Nephron progenitor cell (in vitro differentiated cells): ENCODE measurements around the gene RAB6D.
"Not testable (repeated sequence)": the region's sequence is repeated elsewhere in the genome, so short reads cannot be mapped to it uniquely, and the experiment has no call there.

Source experiments
- DNase-seq: peaks from one replicate; pipeline ENCODE4 v3.0.0; 2021
- H3K27ac Mint-ChIP-seq: 2 replicates; pipeline ENCODE4 v1.8.0; 2021; ENCODE audit warnings: mild to moderate bottlenecking, moderate library complexity, mixed read lengths
- H3K27me3 Mint-ChIP-seq: 2 replicates; pipeline ENCODE4 v1.8.0; 2021; ENCODE audit warnings: mild to moderate bottlenecking, low read depth, mixed read lengths; ENCODE audit not compliant: poor library complexity
- H3K36me3 Mint-ChIP-seq: 2 replicates; pipeline ENCODE4 v1.8.0; 2021; ENCODE audit warnings: low read depth, mixed read lengths
- H3K4me1 Mint-ChIP-seq: 2 replicates; pipeline ENCODE4 v1.8.0; 2021; ENCODE audit warnings: mixed read lengths
- H3K4me3 Mint-ChIP-seq: 2 replicates; pipeline ENCODE4 v1.8.0; 2021; ENCODE audit warnings: mild to moderate bottlenecking, moderate library complexity, mixed read lengths
- H3K9me3 Mint-ChIP-seq: 2 replicates; pipeline ENCODE4 v1.8.0; 2021; ENCODE audit warnings: mild to moderate bottlenecking, moderate library complexity, mixed read lengths
- CTCF ChIP-seq: fragments of 200-600 bp; sonication (generic); IDR thresholded peaks from 2 replicates; pipeline ENCODE4 v1.5.0; 2021; ENCODE audit warnings: antibody characterized with exemption

Gene RAB6D

DNA sequence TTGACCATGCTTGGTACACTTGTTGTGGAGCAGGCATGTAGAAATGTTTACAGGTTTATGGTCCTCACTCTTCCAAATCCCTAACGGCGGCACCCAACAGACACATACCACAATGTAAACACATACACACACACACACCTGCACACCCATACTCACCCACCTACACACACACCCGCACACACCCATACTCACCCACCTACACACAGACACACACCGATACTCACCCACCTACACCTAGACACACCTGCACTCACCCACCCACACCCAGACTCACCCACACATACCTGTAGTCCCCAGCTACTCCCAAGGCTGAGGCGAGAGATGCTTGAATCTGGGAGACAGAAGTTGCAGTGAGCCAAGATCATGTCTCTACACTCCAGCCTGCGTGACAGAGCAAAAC, 1.5 kb upstream of the RAB6D start:
- Mint-ChIP-seq H3K4me3 (no peak overlapping the region), H3K27me3 (peaks cover 61% of the 10 kb centered on the region), H3K9me3 (no peaks in the 10 kb centered on the region), H3K36me3 (no peaks in the 10 kb centered on the region), H3K4me1 (peaks cover 7% of the 10 kb centered on the region), H3K27ac (no peak overlapping the region)
- DNase-seq = no peak
- TF ChIP-seq CTCF = no peak

DNA sequence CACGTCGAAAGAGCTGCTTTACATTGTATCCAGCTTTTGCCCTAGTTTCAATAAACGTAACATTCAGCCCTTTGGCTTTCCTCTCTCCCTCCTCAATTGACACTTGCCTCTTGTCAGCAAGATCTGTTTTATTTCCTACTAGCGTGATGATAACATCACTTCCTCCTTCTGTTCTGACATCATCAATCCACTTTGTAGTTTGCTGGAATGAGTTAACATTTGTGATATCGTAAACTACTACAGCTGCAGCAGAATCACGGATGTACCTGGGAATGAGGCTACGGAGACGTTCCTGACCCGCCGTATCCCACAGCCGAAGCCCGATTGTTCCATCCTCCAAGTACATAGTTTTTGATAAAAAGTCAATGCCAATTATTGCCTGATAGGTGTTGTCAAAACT, 755 bp downstream of the RAB6D start:
- not testable (repeated sequence) for DNase-seq, H3K4me1 Mint-ChIP-seq
- peaks cover 81% of the 10 kb centered on the region for H3K27me3 Mint-ChIP-seq

GRCh38 chr2:131361773-131362172, 2.2 kb downstream of the RAB6D start:
- H3K4me1 Mint-ChIP-seq, H3K9me3 Mint-ChIP-seq, DNase-seq, H3K27ac Mint-ChIP-seq, H3K36me3 Mint-ChIP-seq, H3K4me3 Mint-ChIP-seq: not testable (repeated sequence)
- peaks cover 89% of the 10 kb centered on the region for H3K27me3 Mint-ChIP-seq
- TF ChIP-seq CTCF = peak; percentile 18

More for the DNA sequence above, 755 bp downstream of the RAB6D start:
- H3K4me3 Mint-ChIP-seq = peak overlapping the region; percentile 63
- H3K27ac Mint-ChIP-seq, H3K9me3 Mint-ChIP-seq, H3K36me3 Mint-ChIP-seq: not testable (repeated sequence)

DNA sequence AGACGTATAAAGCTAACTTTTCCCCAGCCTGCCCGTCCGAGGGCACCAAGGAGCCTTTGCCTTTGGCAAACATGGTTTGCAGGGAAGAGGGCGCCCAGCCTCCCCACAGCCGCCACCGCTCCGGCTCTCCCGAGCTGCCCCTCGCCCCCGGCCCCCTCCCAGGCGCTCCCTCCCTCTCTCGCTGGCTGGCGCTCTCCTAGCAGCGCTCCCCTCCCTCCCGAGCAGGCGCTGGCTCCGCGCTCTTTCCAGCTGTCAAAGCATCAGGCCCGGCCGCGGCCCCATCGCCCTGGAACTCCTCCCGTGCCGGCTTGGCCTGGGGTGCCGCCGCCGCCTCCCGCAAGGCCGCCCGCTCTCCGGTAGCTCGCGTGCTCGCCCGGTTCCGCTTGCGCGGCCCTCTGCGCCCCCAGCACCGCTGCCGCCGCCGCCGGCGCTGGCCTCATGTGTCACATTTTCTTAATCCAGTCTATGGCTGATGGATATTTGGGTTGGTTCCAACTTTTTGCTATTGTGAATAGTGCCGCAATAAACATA, 10.7 kb downstream of the RAB6D start:
- not testable (repeated sequence) for H3K4me1 Mint-ChIP-seq, H3K27ac Mint-ChIP-seq, H3K36me3 Mint-ChIP-seq, DNase-seq
- peaks cover 72% of the 10 kb centered on the region for H3K27me3 Mint-ChIP-seq
- peak overlapping the region; percentile 60 for H3K4me3 Mint-ChIP-seq
- peaks cover 17% of the 10 kb centered on the region for H3K9me3 Mint-ChIP-seq

GRCh38 chr2:131349021-131349420, 14.9 kb downstream of the RAB6D start:
- H3K4me3 Mint-ChIP-seq = no peak overlapping the region
- no peaks in the 10 kb centered on the region for H3K4me1 Mint-ChIP-seq
- no peaks in the 10 kb centered on the region for H3K36me3 Mint-ChIP-seq
- TF ChIP-seq CTCF = no peak
- peaks cover 38% of the 10 kb centered on the region for H3K9me3 Mint-ChIP-seq
- peaks cover 40% of the 10 kb centered on the region for H3K27me3 Mint-ChIP-seq
- no peak for DNase-seq
- H3K27ac Mint-ChIP-seq = no peak overlapping the region

- Mint-ChIP-seq H3K27me3 (peaks cover 24% of the 10 kb centered on the region), H3K9me3 (peaks cover 28% of the 10 kb centered on the region)
- not testable (repeated sequence) for H3K4me3 Mint-ChIP-seq, H3K27ac Mint-ChIP-seq, H3K4me1 Mint-ChIP-seq, H3K36me3 Mint-ChIP-seq, DNase-seq
These were observed 16.9 kb downstream of the RAB6D start for GRCh38 chr2:131347035-131347434.

DNA sequence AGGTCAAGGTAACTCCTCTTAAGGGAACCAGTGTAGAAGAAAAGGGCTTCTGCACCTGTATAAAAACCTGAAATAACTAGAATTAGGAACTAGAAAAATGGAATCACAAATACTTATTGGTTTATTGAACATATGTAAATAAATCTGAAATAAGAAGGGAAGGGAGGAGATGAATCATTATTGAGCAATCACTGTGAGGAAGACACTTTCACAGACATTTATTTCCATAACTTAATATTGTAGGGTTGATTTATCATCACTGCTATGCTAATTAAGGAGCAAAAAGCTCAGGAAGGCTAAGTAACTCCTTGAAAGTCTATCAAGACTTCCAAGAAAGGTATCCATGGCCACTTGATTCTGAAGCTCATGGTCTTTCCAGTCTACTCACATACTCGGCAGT, 24.7 kb downstream of the RAB6D start:
- not testable (repeated sequence) for H3K4me3 Mint-ChIP-seq, H3K9me3 Mint-ChIP-seq, H3K4me1 Mint-ChIP-seq, H3K36me3 Mint-ChIP-seq, DNase-seq, H3K27ac Mint-ChIP-seq
- H3K27me3 Mint-ChIP-seq = peaks cover 30% of the 10 kb centered on the region

DNA sequence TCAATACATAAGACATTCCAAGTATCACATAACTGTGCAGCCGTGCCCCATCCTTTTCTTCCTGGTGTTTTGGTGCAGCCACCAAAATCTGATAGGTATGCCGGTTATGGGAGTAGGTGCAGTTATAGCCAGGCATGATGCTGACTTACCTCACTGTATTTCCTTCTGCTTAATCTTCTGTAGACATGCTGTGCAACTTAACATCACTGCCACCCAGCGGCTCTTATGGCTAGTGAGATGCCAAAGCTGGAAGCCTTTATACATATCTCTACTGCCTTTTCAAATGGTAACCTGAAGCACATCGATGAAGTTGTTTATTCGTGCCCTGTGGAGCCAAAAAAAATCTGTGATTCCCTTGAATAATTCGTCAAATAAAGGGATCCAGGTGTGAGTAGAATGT, 28.6 kb downstream of the RAB6D start:
- not testable (repeated sequence) for H3K9me3 Mint-ChIP-seq, H3K36me3 Mint-ChIP-seq, H3K27ac Mint-ChIP-seq, H3K4me3 Mint-ChIP-seq, H3K4me1 Mint-ChIP-seq
- peak; percentile 16 for DNase-seq
- H3K27me3 Mint-ChIP-seq = peaks cover 56% of the 10 kb centered on the region

DNA sequence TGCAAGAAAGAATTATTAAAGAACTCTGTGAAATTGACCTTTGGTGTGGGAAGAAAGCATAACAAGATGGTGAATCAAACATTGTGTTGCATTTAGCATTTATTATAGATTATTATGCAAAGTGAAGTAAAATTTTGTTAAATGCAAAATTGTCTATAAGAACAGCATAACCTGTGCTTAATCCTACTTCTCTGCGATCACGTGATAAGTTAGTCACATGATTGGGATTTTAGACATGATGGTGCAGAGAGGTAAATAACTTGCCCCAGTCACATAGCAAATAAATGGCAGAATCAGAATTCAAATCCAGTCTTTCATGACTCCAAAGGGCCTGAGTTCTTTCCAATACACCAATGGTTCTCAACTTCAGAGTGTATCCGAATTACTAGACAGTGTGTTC, 31.3 kb downstream of the RAB6D start:
- H3K9me3 Mint-ChIP-seq, DNase-seq, H3K36me3 Mint-ChIP-seq, H3K4me1 Mint-ChIP-seq, H3K27ac Mint-ChIP-seq, H3K4me3 Mint-ChIP-seq: not testable (repeated sequence)
- peaks cover 64% of the 10 kb centered on the region for H3K27me3 Mint-ChIP-seq

DNA sequence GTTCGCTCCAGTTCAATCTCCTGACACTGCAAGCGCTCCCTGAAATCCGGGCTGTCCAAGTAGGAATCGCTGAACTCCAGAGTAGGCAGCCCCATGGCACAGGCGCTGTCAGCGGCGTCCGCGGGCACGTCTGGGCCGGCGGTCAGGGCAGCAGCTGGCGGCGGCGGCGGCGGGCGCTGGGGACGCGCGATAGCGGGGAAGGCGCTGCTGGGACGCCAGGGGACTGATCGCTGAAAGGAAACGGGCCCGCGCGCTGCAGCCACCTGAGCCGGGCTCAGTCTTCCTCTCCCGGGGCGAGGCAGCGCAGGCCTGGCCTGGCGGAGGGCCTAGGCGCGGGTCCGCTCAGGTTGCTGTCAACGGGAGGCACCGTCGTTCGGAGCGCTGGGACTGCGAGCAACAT, 33.0 kb downstream of the RAB6D start:
- H3K27me3 Mint-ChIP-seq = peaks cover 68% of the 10 kb centered on the region
- H3K9me3 Mint-ChIP-seq, H3K4me3 Mint-ChIP-seq, H3K4me1 Mint-ChIP-seq, H3K36me3 Mint-ChIP-seq, H3K27ac Mint-ChIP-seq: not testable (repeated sequence)
- peak; percentile 75 for DNase-seq
